IMR-90 (cell line): ENCODE results near the gene TRIM24. TPM values are rescaled to one million over a fixed set of nuclear protein-coding genes. Genes with fewer than 3 reads are reported as not detected.

ENCODE experiments used
- ATAC-seq: fragments of 200-7000 bp; cut with Tn5 transposase; 2 replicates; pipeline ENCODE4 v1.9.1; 2020; ENCODE audit warnings: low read depth, mild to moderate bottlenecking, moderate library complexity
- BruUV-seq: library from RNA; stranded (reverse); fragments of 400-500 nt; replicated peaks from 2 replicates; lab custom pipeline; 2021; lab: Mats Ljungman, UMichigan
- CTCF ChIA-PET: fragments of 300-600 bp; formaldehyde crosslinking; extraction: SDS; loops from one replicate; lab custom pipeline; 2021; ENCODE audit warnings: antibody characterized with exemption; lab: Yijun Ruan, JAX
- POLR2A ChIA-PET: fragments of 300-600 bp; sonication (Branson Sonifier 250); formaldehyde crosslinking; loops from one replicate; lab custom pipeline; 2022; ENCODE audit warnings: antibody characterized with exemption; ENCODE audit not compliant: unreplicated experiment; lab: Charles Lee
- DNase-seq: peaks from one replicate; pipeline ENCODE4 v3.0.0; 2013
- H2AFZ ChIP-seq: replicated peaks from 2 replicates; pipeline ENCODE3; 2013; ENCODE audit warnings: low read length, mild to moderate bottlenecking; ENCODE audit not compliant: poor library complexity
- H2AK5ac ChIP-seq: 2 replicates; pipeline ENCODE4 v1.6.1; 2013; ENCODE audit warnings: low read depth, low read length, inconsistent platforms
- H2AK9ac ChIP-seq: replicated peaks from 2 replicates; pipeline ENCODE3; 2013; ENCODE audit warnings: mild to moderate bottlenecking, low read depth, low read length, moderate library complexity; ENCODE audit not compliant: poor library complexity
- H2BK120ac ChIP-seq: 2 replicates; pipeline ENCODE4 v1.6.1; 2013; ENCODE audit warnings: low read depth, low read length, inconsistent platforms
- H2BK15ac ChIP-seq: 3 replicates; pipeline ENCODE4 v1.6.1; 2013; ENCODE audit warnings: low read depth, low read length, inconsistent platforms
- H2BK20ac ChIP-seq: 2 replicates; pipeline ENCODE4 v1.6.1; 2013; ENCODE audit warnings: low read depth, mild to moderate bottlenecking, inconsistent platforms, low read length, moderate library complexity
- H2BK5ac ChIP-seq: 2 replicates; pipeline ENCODE4 v1.6.1; 2013; ENCODE audit warnings: mild to moderate bottlenecking, low read depth, low read length, inconsistent platforms; ENCODE audit not compliant: poor library complexity, severe bottlenecking
- H3K14ac ChIP-seq: replicated peaks from 2 replicates; pipeline ENCODE4 v1.6.1; 2013; ENCODE audit warnings: low read depth, low read length, inconsistent platforms
- H3K18ac ChIP-seq: 2 replicates; pipeline ENCODE4 v1.6.1; 2013; ENCODE audit warnings: low read depth, low read length, control low read depth
- H3K23ac ChIP-seq: 2 replicates; pipeline ENCODE4 v1.6.1; 2013; ENCODE audit warnings: low read depth, low read length, inconsistent platforms
- H3K27ac ChIP-seq: 2 replicates; pipeline ENCODE4 v1.5.1; 2013; ENCODE audit warnings: mild to moderate bottlenecking, control low read depth, low read length; ENCODE audit not compliant: insufficient read depth
- H3K27me3 ChIP-seq: 2 replicates; pipeline ENCODE4 v1.6.1; 2013; ENCODE audit warnings: low read length; ENCODE audit not compliant: control insufficient read depth, insufficient read depth
- H3K36me3 ChIP-seq: 2 replicates; pipeline ENCODE4 v1.6.1; 2013; ENCODE audit warnings: low read length, mixed read lengths; ENCODE audit not compliant: control insufficient read depth, insufficient read depth
- H3K4ac ChIP-seq: 2 replicates; pipeline ENCODE4 v1.6.1; 2013; ENCODE audit warnings: low read depth, low read length, inconsistent platforms
- H3K4me1 ChIP-seq: 2 replicates; pipeline ENCODE4 v1.6.1; 2013; ENCODE audit warnings: low read length, mixed read lengths; ENCODE audit not compliant: control insufficient read depth, insufficient read depth
- H3K4me2 ChIP-seq: 2 replicates; pipeline ENCODE4 v1.6.1; 2013; ENCODE audit warnings: low read depth, mild to moderate bottlenecking, control low read depth, low read length, moderate library complexity
- H3K4me3 ChIP-seq: 2 replicates; pipeline ENCODE4 v1.5.1; 2013; ENCODE audit warnings: low read depth, mild to moderate bottlenecking, control low read depth, low read length, moderate library complexity; ENCODE audit not compliant: insufficient read depth
- H3K56ac ChIP-seq: 2 replicates; pipeline ENCODE4 v1.6.1; 2013; ENCODE audit warnings: low read length, inconsistent platforms; ENCODE audit not compliant: insufficient read depth; ENCODE audit errors: extremely low read depth
- H3K79me1 ChIP-seq, 2 experiments: 2 replicates each; pipeline ENCODE4 v1.6.1; 2013; ENCODE audit warnings: low read length in 2 of 2, inconsistent platforms in 1 of 2, low read depth in 1 of 2
- H3K9ac ChIP-seq: 2 replicates; pipeline ENCODE4 v1.6.1; 2013; ENCODE audit warnings: low read depth, low read length, control low read depth
- H3K9me1 ChIP-seq: 2 replicates; pipeline ENCODE4 v1.6.1; 2013; ENCODE audit warnings: low read length, inconsistent platforms; ENCODE audit not compliant: insufficient read depth
- H3K9me3 ChIP-seq: 2 replicates; pipeline ENCODE4 v1.6.1; 2013; ENCODE audit warnings: low read length; ENCODE audit not compliant: control insufficient read depth, insufficient read depth
- H4K20me1 ChIP-seq: 2 replicates; pipeline ENCODE4 v1.6.1; 2013; ENCODE audit warnings: low read length, inconsistent platforms; ENCODE audit not compliant: insufficient read depth
- H4K5ac ChIP-seq: 2 replicates; pipeline ENCODE4 v1.6.1; 2013; ENCODE audit warnings: mild to moderate bottlenecking, low read depth, low read length, control low read depth
- H4K8ac ChIP-seq, 2 experiments: 2 replicates each; pipeline ENCODE4 v1.6.1; 2013; ENCODE audit warnings: low read depth in 2 of 2, low read length in 2 of 2, control low read depth in 1 of 2, inconsistent platforms in 1 of 2
- H4K91ac ChIP-seq: 2 replicates; pipeline ENCODE4 v1.6.1; 2013; ENCODE audit warnings: low read depth, low read length, inconsistent platforms; ENCODE audit not compliant: insufficient read depth
- BHLHE40 ChIP-seq: fragments of 150-350 bp; IDR thresholded peaks from 2 replicates; pipeline ENCODE4 v1.6.1; 2016; ENCODE audit warnings: mild to moderate bottlenecking, low read depth, low read length
- RAD21 ChIP-seq: IDR thresholded peaks from 2 replicates; pipeline ENCODE4 v1.6.1; 2012; ENCODE audit warnings: low read length, improper control_type of control experiment
- RFX5 ChIP-seq: IDR thresholded peaks from 2 replicates; pipeline ENCODE4 v1.8.0; 2012; ENCODE audit warnings: low read depth, mild to moderate bottlenecking, low read length, moderate library complexity
- WGBS, 2 experiments: methylation state at CpG; one replicate each; pipeline versions ENCODE4 v1.1.5 to v1.1.7; 2013; ENCODE audit warnings: missing lambda C conversion rate in 2 of 2; ENCODE audit not compliant: insufficient read length in 1 of 2; ENCODE audit errors: extremely low coverage in 2 of 2; 5-methylcytosine and 5-hydroxymethylcytosine counted together
- dilution Hi-C: fragments of 300-500 bp; cut with HindIII; formaldehyde crosslinking; loops from one replicate; pipeline ENCODE4 v1.14.3; 2018; ENCODE audit warnings: low sequenced_read_pairs; ENCODE audit not compliant: unreplicated experiment
- in situ Hi-C: fragments of 300-500 bp; cut with MboI; formaldehyde crosslinking; loops from 3 replicates; pipeline ENCODE4 v1.14.3; 2019; ENCODE audit warnings: low sequenced_read_pairs, inconsistent platforms, mixed read lengths
- intact Hi-C: fragments of 100-400 bp; cut with micrococcal nuclease; formaldehyde crosslinking; loops from 2 replicates; pipeline ENCODE4 v1.10.0; 2022
- polyA plus RNA-seq, 3 experiments: library from polyadenylated mRNA; depleted of rRNA; stranded (reverse); fragments of >200 nt; gene quantifications; 2 replicates each; pipeline ENCODE4 v1.2.3, GENCODE V29; 2012; ENCODE audit warnings: low replicate concordance in 1 of 3
- total RNA-seq: library from RNA; depleted of rRNA; stranded (reverse); fragments of >200 nt; gene quantifications from 2 replicates; pipeline ENCODE4 v1.2.3, GENCODE V29; 2012
- TF ChIP-seq, protein P1 (sequence below): fragments of 150-350 bp; IDR thresholded peaks from 2 replicates; pipeline ENCODE4 v1.6.1; 2017; ENCODE audit warnings: mild to moderate bottlenecking, antibody characterized with exemption, low read length, low read depth

TRIM24 gene
- total and polyA plus RNA-seq, 2 of the 4 experiments (the other 2 are of a cell fraction) = 4.1 to 5.7 TPM

DNA sequence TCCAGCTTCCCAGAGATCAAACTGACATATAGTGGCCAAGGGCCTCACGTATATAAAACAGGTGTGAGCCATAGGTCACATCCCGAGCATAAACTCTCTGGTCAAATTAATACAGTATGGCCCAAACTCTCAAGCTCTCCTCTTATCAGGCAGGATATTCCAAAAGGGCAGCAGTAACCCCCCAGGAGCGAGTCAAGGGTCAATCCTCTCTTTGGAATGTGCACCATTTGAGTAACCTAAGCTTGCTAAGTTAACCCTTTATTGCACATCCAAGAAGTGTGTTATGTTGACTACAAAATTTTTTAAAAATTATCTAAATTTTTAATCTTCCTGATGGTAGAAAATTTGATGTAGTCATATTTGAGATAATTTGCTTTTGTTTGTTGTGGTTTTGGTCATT lies 4.5 kb upstream of the TRIM24 start:
- in situ Hi-C loops = no loop called here
- WGBS, 2 experiments = no CpG with 5 or more reads among the region's 3 CpGs
- H3K9me1 ChIP-seq = no peaks in the 10 kb centered on the region
- H3K18ac ChIP-seq = no peak overlapping the region
- H3K14ac ChIP-seq = no peak overlapping the region
- no peak overlapping the region for H3K4me3 ChIP-seq
- no peak overlapping the region for H3K9ac ChIP-seq
- no peak overlapping the region for H2AFZ ChIP-seq
- no peak overlapping the region for H2AK9ac ChIP-seq
- intact Hi-C loops = no loop called here
- ATAC-seq (no peak), DNase-seq (no peak)
- no peak overlapping the region for H2BK120ac ChIP-seq
- POLR2A ChIA-PET = no interaction called here
- no peaks in the 10 kb centered on the region for H4K20me1 ChIP-seq
- H3K4me2 ChIP-seq = no peak overlapping the region
- CTCF ChIA-PET = no interaction called here
- no peak overlapping the region for H4K5ac ChIP-seq
- H3K27ac ChIP-seq = no peak overlapping the region
- H2AK5ac ChIP-seq = no peak overlapping the region
- no peak overlapping the region for H4K8ac ChIP-seq
- H2BK20ac ChIP-seq = no peak overlapping the region
- dilution Hi-C loops = no loop called here
- no peak overlapping the region for H2BK5ac ChIP-seq
- H4K91ac ChIP-seq = no peak overlapping the region
- TF ChIP-seq BHLHE40 = no peak
- no peak for TF ChIP-seq RAD21
- TF ChIP-seq RFX5 = no peak
- TF ChIP-seq, protein P1, sequence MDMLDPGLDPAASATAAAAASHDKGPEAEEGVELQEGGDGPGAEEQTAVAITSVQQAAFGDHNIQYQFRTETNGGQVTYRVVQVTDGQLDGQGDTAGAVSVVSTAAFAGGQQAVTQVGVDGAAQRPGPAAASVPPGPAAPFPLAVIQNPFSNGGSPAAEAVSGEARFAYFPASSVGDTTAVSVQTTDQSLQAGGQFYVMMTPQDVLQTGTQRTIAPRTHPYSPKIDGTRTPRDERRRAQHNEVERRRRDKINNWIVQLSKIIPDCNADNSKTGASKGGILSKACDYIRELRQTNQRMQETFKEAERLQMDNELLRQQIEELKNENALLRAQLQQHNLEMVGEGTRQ = no peak
- no peaks in the 10 kb centered on the region for H3K36me3 ChIP-seq
- no peak overlapping the region for H3K4ac ChIP-seq
- BruUV-seq = no TSS peak
- no peak overlapping the region for H3K56ac ChIP-seq
- H3K79me1 ChIP-seq = no peaks in the 10 kb centered on the region
- no peaks in the 10 kb centered on the region for H3K4me1 ChIP-seq
- no peak overlapping the region for H3K23ac ChIP-seq
- no peaks in the 10 kb centered on the region for H3K27me3 ChIP-seq
- no peak overlapping the region for H2BK15ac ChIP-seq
- H3K9me3 ChIP-seq = no peaks in the 10 kb centered on the region
